C4-2B (cell line): ENCODE measurements around the gene SGMS2.

Source experiments
- CTCF ChIP-seq: fragments of 450-650 bp; conservative IDR thresholded peaks from 2 replicates; pipeline ENCODE4 v1.5.1; 2017; ENCODE audit warnings: mild to moderate bottlenecking
- ZFX ChIP-seq: fragments of 450-650 bp; IDR thresholded peaks from 2 replicates; pipeline ENCODE4 v1.6.1; 2017

- TF ChIP-seq CTCF (no peak), ZFX (no peak)
These were observed 126.2 kb downstream of the SGMS2 start for GRCh38 chr4:107950746-107951540.
